GM20000 (cell line): ENCODE data around the gene LPP.

Experiments
- DNase-seq: peaks from one replicate; pipeline ENCODE4 v3.0.0; 2012; ENCODE audit warnings: low spot score
- TF ChIP-seq, protein P1 (sequence below): IDR thresholded peaks from 2 replicates; pipeline ENCODE4 v1.5.1; 2012; ENCODE audit warnings: mild to moderate bottlenecking, control low read depth; ENCODE audit errors: extremely low read depth, missing control alignments

Gene LPP

GRCh38 chr3:188867691-188868265, 713.8 kb downstream of the LPP start:
- no peak for DNase-seq

GRCh38 chr3:188868803-188869202, 714.8 kb downstream of the LPP start:
- TF ChIP-seq, protein P1, sequence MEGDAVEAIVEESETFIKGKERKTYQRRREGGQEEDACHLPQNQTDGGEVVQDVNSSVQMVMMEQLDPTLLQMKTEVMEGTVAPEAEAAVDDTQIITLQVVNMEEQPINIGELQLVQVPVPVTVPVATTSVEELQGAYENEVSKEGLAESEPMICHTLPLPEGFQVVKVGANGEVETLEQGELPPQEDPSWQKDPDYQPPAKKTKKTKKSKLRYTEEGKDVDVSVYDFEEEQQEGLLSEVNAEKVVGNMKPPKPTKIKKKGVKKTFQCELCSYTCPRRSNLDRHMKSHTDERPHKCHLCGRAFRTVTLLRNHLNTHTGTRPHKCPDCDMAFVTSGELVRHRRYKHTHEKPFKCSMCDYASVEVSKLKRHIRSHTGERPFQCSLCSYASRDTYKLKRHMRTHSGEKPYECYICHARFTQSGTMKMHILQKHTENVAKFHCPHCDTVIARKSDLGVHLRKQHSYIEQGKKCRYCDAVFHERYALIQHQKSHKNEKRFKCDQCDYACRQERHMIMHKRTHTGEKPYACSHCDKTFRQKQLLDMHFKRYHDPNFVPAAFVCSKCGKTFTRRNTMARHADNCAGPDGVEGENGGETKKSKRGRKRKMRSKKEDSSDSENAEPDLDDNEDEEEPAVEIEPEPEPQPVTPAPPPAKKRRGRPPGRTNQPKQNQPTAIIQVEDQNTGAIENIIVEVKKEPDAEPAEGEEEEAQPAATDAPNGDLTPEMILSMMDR = no peak
- DNase-seq = no peak

More at GRCh38 chr3:188867691-188868265, 713.8 kb downstream of the LPP start:
- TF ChIP-seq, protein P1 = no peak

- TF ChIP-seq, protein P1 = no peak
- DNase-seq = no peak
These were observed 715.7 kb downstream of the LPP start for GRCh38 chr3:188869628-188870027.

- no peak for DNase-seq
- TF ChIP-seq, protein P1 = no peak
These were observed 716.5 kb downstream of the LPP start for GRCh38 chr3:188870431-188870830.

DNA sequence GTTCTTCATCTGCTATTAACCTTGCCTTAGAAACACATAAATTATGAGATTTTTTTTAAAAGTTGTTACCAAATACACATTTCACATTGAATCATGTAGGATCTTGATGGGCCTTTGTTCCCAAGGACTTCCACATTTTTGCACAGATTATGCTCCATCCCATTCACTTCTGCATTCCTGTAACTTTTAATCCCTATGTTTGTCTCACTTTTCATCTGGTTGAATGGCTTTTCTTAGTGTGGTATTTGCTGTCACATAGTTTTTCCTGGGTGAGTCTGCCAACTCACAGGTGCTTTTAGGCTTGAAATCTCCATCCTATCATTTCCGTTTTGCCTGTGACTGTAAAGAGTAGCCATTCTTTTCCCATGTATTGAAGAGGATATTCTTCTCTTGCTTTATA, 720.6 kb downstream of the LPP start:
- DNase-seq = no peak
- TF ChIP-seq, protein P1 = no peak

GRCh38 chr3:188875413-188875812, 721.5 kb downstream of the LPP start:
- no peak for DNase-seq
- TF ChIP-seq, protein P1 = no peak

DNA sequence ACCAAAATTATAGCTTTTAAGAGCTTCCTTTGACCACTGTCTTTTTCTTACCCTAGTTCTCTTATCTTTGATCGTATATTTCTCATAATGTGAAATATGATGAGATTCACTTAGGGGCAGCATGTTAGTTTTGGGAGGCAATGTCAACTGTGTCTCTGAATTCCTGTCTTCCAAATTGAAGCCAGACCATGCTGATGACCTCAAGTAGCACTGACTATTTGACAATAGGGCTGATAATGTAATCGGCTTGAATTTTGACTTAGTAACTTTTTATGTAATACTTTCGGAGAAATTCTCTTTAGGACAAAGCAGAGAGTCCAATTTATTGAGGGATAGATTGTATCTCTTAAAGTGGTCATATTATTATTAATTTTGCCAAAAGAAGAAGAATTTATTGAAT, 722.4 kb downstream of the LPP start:
- TF ChIP-seq, protein P1 = no peak
- DNase-seq = no peak
